ENCODE data around the gene CHD2.

GRCh38 chr15:93056836-93057235, 156.7 kb downstream of the CHD2 start:
- TF ChIP-seq POLR2AphosphoS5 (IDR thresholded peaks at IDR 0.05) = no peak
- no peak for TF ChIP-seq CTCF (IDR thresholded peaks at IDR 0.05)
- no peak for TF ChIP-seq POLR2A (IDR thresholded peaks at IDR 0.05)
- no peak for TF ChIP-seq EP300 (IDR thresholded peaks at IDR 0.05)
